NCI-H187 (cell line): Measurements from ENCODE around the gene BRAT1.
"Not testable (repeated sequence)": the region's sequence is repeated elsewhere in the genome, so short reads cannot be mapped to it uniquely, and the experiment has no call there.

Experiments used
- DNase-seq, 2 experiments: peaks; one replicate each; lab custom pipeline; 2025; lab: John Stamatoyannopoulos, UW

The BRAT1 gene

DNA sequence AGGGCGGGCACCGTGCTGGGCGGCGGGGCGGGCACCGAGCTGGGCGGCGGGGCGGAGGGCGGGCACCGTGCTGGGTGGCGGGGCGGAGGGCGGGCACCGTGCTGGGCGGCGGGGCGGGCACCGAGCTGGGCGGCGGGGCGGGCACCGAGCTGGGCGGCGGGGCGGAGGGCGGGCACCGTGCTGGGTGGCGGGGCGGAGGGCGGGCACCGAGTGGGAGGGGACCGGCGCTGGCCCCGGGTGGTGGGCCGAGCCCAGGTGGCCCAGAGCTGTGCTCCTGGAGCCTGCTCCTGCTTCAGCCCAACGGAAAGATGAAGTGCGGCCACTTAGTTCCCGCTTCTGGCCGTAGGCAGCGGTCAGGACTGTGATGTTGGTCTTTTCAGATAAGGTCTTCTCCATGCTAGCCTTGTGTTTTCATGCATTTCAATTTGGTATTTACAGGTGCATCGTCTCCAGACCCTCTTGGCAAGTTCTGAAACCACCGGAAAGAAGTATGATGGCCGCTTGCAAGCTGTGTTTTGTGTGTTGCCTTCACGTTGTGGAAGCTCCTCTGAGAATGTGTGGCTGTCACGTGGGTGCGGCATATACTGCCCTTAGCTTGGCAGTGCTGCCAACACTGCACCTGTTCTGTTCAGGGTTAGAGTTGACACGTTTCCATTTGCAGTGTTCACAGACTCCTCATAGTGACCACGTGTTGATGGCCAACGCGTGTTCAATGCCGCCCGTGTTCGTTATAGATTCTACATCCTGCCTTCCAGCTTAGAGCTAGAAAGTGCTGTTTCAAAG is 28.7 kb upstream of the BRAT1 start:
- no peak for DNase-seq

GRCh38 chr7:2582006-2582735 is 26.8 kb upstream of the BRAT1 start:
- no peak for DNase-seq

- no peak for DNase-seq
Measured at GRCh38 chr7:2580636-2581035, 25.3 kb upstream of the BRAT1 start.

DNA sequence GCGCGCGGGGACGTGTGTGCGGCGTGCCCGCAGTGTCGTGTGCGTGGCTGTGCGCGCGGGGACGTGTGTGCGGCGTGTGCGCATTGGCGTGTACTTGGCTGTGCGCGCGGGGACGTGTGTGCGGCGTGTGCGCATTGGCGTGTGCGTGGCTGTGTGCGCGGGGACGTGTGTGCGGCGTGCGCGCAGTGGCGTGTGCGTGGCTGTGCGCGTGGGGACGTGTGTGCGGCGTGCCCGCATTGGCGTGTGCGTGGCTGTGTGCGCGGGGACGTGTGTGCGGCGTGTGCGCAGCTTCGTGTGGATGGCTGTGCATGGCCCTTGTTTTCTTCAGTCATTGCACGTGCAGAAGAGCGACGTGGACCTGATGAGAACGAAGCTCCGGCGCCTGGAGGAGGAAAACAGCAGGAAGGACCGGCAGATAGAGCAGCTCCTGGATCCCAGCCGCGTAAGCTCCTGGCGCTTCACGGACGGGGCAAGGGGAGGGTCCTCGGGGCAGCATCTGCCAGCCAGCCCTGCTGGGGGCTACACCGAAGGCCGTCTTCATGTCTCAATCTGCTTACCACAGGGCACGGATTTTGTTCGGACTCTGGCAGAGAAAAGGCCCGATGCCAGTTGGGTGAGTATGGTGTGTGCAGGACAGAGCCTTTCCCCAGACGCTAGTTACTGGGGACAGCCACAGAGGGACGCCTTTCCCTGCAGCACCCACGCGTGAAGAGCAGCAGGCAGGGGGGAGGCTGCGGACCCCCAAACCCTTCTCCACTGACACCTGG is 22.8 kb upstream of the BRAT1 start:
- DNase-seq = no peak

GRCh38 chr7:2576742-2577491 is 21.6 kb upstream of the BRAT1 start:
- DNase-seq = no peak

- no peak for DNase-seq
Measured at GRCh38 chr7:2575733-2576340, 20.5 kb upstream of the BRAT1 start.

GRCh38 chr7:2575046-2575732 is 19.9 kb upstream of the BRAT1 start:
- DNase-seq = no peak

- DNase-seq = no peak
Measured at GRCh38 chr7:2573761-2574160, 18.4 kb upstream of the BRAT1 start.

- no peak for DNase-seq
Measured at GRCh38 chr7:2572101-2572842, 16.9 kb upstream of the BRAT1 start.

DNA sequence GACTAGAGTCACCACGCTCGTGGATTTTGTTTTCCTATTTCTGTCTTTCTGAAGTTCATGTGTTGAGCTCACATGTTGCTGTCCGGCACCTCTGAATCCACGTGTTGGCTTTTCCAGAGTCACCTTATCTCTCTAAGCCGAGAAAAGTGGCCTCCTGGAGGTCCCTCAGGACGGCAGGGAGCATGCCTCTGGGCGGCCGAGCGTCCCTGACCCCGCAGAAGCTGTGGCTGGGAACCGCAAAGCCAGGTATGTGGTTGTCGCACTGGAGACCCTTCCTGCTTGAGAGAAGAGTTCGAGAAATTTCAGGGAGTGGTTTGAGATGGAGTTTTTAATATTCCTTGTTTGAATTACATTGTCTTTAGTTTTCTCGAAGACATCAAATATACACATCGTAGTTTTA is 16.1 kb upstream of the BRAT1 start:
- no peak for DNase-seq

DNA sequence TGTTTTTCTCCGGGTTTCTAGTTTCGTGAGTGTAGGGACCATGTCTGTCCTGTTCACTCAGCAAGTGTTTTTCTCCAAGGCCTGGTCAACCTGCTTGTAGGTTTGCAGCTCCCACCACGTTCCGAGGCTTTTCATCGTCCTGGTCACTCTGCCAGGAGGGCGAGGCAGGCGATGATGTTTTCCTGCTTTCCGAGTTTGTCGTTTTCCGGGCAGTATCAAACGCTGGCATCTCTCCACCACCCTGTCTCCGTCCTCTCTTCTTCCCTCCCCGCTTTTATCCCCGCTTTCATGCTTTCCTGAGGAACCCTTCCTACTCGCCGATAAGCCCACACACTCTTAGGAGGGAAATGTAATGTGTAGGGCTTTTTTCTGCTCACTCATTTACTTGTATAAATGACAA is 14.7 kb upstream of the BRAT1 start:
- DNase-seq = no peak

GRCh38 chr7:2569421-2569820 is 14.1 kb upstream of the BRAT1 start:
- DNase-seq = no peak

GRCh38 chr7:2568521-2569223 is 13.3 kb upstream of the BRAT1 start:
- no peak for DNase-seq

DNA sequence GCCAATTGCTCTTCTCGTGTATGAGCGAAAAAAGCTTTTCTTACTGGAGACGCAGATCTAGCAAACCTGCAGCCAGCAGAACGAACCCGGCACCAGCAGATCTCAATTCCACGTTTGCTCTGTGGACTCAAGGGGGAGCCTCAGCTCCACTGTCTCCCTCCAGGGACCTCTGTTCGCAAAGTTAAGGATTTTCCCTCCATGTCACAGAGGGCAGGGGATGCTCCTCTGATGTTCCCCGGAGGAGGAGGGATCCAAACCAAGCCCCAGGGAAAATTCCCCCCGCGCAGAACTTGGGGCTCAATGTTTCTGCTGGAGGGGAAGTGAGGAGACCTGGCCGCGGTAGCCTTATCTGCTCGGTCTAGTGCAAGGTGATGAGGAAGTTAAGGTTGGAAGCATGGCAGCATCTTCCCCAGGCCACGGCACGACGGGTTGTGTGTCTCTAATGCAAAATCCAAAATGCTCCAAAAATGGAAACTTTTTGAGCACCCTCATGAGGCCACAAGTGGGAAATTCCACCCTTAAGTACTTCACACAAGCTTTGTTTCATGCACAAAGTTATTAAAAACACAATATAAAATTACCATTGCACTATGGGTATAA is 12.5 kb upstream of the BRAT1 start:
- DNase-seq = no peak

- DNase-seq = no peak
Measured at GRCh38 chr7:2566890-2567678, 11.8 kb upstream of the BRAT1 start.

- no peak for DNase-seq
Measured at GRCh38 chr7:2566348-2566889, 11.1 kb upstream of the BRAT1 start.

DNA sequence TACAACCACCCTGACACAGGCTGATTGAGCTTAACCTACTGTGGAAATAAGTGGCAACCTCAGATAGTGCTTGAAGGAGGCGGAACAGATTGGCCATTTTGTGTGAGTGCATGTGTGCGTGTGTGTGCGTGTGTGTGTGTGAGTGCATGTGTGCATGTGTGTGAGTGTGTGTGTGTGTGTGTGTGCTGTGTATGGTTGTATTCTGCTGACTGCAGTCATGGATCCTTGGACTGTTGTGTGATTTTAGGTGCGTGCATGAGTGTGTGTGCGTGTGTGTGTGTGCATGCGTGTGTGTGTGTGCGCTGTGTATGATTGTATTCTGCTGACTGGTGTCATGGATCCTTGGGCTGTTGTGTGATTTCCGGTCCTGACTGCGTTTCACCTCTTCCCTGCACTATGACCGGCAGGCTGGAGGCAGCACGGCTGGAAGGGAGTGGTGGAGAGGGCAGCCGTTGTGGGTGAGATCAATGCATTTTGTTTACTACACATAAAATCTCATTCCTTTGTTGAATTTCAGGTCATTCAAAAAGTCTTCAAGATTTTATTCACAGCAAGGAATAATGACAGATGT is 9.7 kb upstream of the BRAT1 start:
- no peak for DNase-seq

DNA sequence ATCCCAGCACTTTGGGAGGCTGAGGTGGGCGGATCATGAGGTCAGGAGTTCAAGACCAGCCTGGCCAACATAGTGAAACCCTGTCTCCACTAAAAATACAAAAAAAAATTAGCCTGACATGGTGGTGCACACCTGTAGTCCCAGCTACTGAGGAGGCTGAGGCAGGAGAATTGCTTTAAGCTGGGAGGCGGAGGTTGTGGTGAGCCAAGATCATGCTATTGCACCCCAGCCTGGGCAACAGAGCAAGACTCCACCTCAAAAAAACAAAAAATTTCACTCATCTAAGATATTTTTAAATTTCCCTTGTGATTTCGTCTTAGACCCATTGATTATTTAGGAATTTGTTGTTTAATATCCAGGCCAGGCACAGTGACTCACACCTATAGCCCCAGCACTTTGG is 8.6 kb upstream of the BRAT1 start:
- DNase-seq = not testable (repeated sequence)
